Activated CD4-positive, alpha-beta memory T cell treated with anti-CD3 and anti-CD28 coated beads for 36 hours (primary cell): ENCODE data around the gene SMARCC1. TPM values are rescaled to one million over a fixed set of nuclear protein-coding genes. Genes with fewer than 3 reads are reported as not detected.
"Not testable (repeated sequence)": the region's sequence is repeated elsewhere in the genome, so short reads cannot be mapped to it uniquely, and the experiment has no call there.

ENCODE experiments used
- CTCF ChIA-PET: fragments of 350-600 bp; sonication (Branson Sonifier 250); formaldehyde crosslinking; loops from one replicate; lab custom pipeline; 2021; ENCODE audit warnings: antibody characterized with exemption, inconsistent platforms; lab: Charles Lee
- POLR2A ChIA-PET: fragments of 350-600 bp; sonication (Branson Sonifier 250); formaldehyde crosslinking; loops from one replicate; lab custom pipeline; 2021; ENCODE audit warnings: antibody characterized with exemption; lab: Charles Lee
- DNase-seq: peaks from one replicate; pipeline ENCODE4 v3.0.0-alpha.2; 2020
- H3K27ac Mint-ChIP-seq: one replicate; pipeline ENCODE4 v1.8.0; 2021; ENCODE audit warnings: mixed read lengths
- H3K27me3 Mint-ChIP-seq: one replicate; pipeline ENCODE4 v1.8.0; 2021; ENCODE audit warnings: mixed read lengths
- H3K36me3 Mint-ChIP-seq: one replicate; pipeline ENCODE4 v1.8.0; 2021; ENCODE audit warnings: mixed read lengths
- H3K4me1 Mint-ChIP-seq: one replicate; pipeline ENCODE4 v1.8.0; 2021; ENCODE audit warnings: low read depth, mixed read lengths
- H3K4me3 Mint-ChIP-seq: one replicate; pipeline ENCODE4 v1.8.0; 2021; ENCODE audit warnings: mild to moderate bottlenecking, mixed read lengths
- H3K9me3 Mint-ChIP-seq: one replicate; pipeline ENCODE4 v1.8.0; 2021; ENCODE audit warnings: mixed read lengths
- intact Hi-C: fragments of 100-400 bp; cut with micrococcal nuclease; formaldehyde crosslinking; loops from one replicate; pipeline ENCODE4 v1.15.1; 2023
- total RNA-seq, 2 experiments: library from RNA; stranded (reverse); gene quantifications; one replicate each; pipeline ENCODE4 v1.2.3, GENCODE V29; 2021

The SMARCC1 gene
- total RNA-seq: 10 to 100 TPM; 87.2 to 90.3 TPM

DNA sequence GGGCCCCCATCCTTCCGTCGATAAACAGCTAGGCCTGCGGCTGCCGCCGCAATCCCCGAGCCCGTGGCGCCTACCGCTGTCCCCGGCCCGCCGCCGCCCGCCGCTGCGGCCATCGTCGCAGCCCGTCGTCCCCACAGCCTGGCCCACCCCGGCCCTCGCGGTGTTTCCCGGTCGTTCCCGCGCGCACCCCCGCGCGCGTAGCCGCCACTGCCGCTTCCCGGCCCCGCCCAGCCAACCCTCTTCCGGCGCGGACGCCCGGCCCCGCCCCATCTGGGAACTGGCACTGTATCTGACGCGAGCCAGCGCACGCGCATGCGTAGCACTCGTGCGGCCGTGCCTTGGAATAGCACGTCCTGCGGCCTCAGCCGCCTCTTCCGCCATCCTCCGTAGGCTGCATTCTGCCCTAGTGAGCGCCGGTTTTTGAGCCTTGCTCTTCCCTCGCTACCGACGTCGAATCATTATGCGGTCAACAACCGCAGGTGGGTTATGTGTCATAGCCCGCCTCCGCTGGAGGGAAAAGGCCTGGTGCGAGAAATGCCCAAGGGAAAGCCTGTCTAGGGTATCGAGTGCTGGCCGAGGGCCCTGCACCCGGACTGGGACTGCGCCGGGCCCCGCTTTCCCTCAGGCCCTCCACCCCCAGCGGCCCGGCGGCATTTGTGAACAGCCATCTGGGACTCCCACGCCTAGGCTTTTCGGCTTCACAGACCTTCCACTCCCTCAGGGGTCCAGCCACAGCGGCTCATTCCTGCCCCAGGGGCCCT lies at the start of gene SMARCC1:
SMARCC1 (minus strand) TSS at position 209 of the 761 bp plus-strand sequence; CDS start at position 113, 96 bp downstream.
- intact Hi-C loops: loop anchor here (1.0 to 5.0 kb wide), 3 partner anchors 7 to 307 kb away; partner anchors contain the start of gene SCAP
- H3K27ac Mint-ChIP-seq: peak within 1 kb of the TSS; percentile 95
- H3K36me3 Mint-ChIP-seq: peaks cover 14% of the 10 kb centered on the region
- DNase-seq: peak; percentile 99
- ChIA-PET POLR2A (interaction anchor here (1.1 to 1.5 kb wide), 3 partner anchors 11 to 259 kb away, joined by 3 to 7 read pairs (median 5); no protein-coding TSS in a partner anchor), CTCF (no interaction called here)
- H3K4me3 Mint-ChIP-seq: peak within 1 kb of the TSS; percentile 78
- H3K4me1 Mint-ChIP-seq: peaks cover 15% of the 10 kb centered on the region
- no peaks in the 10 kb centered on the region for H3K9me3 Mint-ChIP-seq
- H3K27me3 Mint-ChIP-seq: no peaks in the 10 kb centered on the region

DNA sequence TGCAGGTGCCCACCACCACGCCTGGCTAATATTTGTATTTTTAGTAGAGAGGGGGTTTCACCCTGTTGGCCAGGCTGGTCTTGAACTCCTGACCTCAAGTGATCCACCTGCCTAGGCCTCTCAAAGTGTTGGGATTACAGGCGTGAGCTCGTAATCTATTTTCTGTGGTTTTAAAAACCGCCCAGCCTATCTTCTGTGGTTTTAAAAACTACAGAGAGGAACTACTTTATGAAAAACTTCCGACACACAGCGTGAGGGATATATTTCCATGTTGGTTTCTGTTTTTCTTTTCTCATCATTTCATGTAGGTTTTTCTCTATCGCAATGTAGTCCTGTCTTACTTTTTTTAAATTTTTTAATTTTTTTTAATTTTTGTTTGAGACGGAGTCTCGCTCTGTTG lies 47.8 kb upstream of the SMARCC1 start:
- POLR2A ChIA-PET, H3K9me3 Mint-ChIP-seq, H3K27me3 Mint-ChIP-seq, DNase-seq, H3K4me3 Mint-ChIP-seq, H3K27ac Mint-ChIP-seq: not testable (repeated sequence)
- CTCF ChIA-PET: interaction anchor here (0.8 kb wide), 1 partner anchor 307 kb away, joined by 3 read pairs; no protein-coding TSS in a partner anchor
- Mint-ChIP-seq H3K36me3 (peaks cover 39% of the 10 kb centered on the region), H3K4me1 (peaks cover 29% of the 10 kb centered on the region)
- intact Hi-C loops: loop anchor here (10.0 kb wide), 1 partner anchor 325 kb away; no protein-coding TSS in a partner anchor

DNA sequence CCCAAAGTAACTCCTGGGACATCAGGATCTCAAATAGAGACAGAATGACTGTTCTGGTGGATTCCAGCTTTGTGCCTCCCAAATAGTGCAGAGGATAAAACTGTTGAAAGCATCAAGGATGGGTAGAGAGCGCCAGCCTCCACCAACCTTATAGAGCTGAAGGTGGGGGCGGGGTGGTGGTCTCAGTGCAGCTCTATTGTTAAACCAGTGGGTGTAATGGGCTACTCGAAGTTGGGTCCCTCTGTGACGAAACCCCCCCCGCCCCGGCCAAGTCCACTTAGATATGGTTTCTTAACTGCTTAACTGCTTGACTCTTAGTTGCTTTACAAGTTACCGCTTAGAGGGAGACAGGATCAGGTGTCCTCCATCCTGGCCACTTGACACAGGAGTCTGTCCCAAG lies 43.9 kb upstream of the SMARCC1 start:
- DNase-seq: no peak
- peaks cover 30% of the 10 kb centered on the region for H3K4me1 Mint-ChIP-seq
- no peaks in the 10 kb centered on the region for H3K27me3 Mint-ChIP-seq
- ChIA-PET POLR2A (interaction anchor here (0.6 to 2.9 kb wide), 13 partner anchors 11 to 362 kb away, joined by 3 to 10 read pairs (median 4); partner anchors contain the start of genes CDC25A, DHX30 and SMARCC1), CTCF (interaction anchor here (0.7 to 3.9 kb wide), 23 partner anchors 9 to 357 kb away, joined by 3 to 64 read pairs (median 5); partner anchors contain the start of genes DHX30 and SCAP)
- H3K27ac Mint-ChIP-seq: peak overlapping the region; percentile 69
- intact Hi-C loops: loop anchor here (1.0 to 10.0 kb wide), 3 partner anchors 23 to 329 kb away; partner anchors contain the start of gene DHX30
- H3K9me3 Mint-ChIP-seq: peaks cover 3% of the 10 kb centered on the region
- peaks cover 30% of the 10 kb centered on the region for H3K36me3 Mint-ChIP-seq
- H3K4me3 Mint-ChIP-seq: peak overlapping the region; percentile 87

DNA sequence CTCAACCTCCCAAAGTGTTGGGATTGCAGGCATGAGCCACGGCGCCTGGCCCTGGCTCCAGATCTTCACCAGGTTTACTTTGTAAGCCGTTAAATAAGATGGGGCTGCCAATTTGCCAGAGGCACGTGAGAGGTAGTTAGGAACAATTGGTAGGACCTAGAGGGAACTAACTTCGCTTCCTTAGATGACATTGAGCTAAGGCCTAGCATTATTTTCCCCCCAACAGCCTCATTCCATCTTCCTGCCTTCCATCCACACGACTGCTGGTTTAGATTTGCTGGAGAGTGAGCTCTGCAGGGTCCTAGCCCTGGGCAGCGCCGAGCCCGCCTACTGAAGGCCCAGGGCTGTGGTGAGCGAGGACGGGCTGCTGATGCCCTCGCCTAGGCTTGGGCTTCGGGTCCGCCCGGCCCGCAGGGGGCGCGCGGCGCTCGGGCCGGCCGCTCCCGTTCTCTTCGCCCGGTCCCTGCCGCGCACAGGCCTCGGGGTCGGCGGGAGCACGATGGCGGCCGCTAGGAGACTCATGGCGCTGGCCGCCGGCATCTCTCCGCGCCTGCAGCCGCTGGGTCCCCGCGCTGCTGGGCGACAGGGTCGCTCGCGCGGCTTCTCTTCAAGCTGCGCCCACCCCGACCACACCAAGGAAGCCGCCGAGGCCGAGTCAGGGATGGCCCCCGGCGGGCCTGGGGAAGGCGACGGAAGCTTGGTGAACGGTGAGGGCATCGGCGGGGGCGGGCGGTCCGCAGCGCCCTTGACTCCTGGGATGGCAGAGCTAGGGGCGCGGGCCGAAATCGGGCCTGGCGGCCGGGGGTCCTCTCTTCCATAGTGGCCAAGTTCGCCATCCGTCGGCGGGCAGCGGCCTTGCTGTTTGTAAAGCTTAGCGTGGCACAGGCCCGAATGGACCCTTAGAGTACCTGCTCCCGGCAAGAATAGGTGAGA lies 43.1 kb upstream of the SMARCC1 start:
- H3K9me3 Mint-ChIP-seq: peaks cover 3% of the 10 kb centered on the region
- peak overlapping the region; percentile 84 for H3K27ac Mint-ChIP-seq
- POLR2A ChIA-PET: interaction anchor here (0.6 to 2.9 kb wide), 13 partner anchors 10 to 363 kb away, joined by 3 to 10 read pairs (median 4); partner anchors contain the start of genes CDC25A, DHX30 and SMARCC1
- H3K36me3 Mint-ChIP-seq: peaks cover 27% of the 10 kb centered on the region
- peaks cover 30% of the 10 kb centered on the region for H3K4me1 Mint-ChIP-seq
- peak overlapping the region; percentile 87 for H3K4me3 Mint-ChIP-seq
- no peaks in the 10 kb centered on the region for H3K27me3 Mint-ChIP-seq
- intact Hi-C loops: loop anchor here (1.0 to 10.0 kb wide), 3 partner anchors 22 to 330 kb away; partner anchors contain the start of gene DHX30
- CTCF ChIA-PET: interaction anchor here (0.6 to 3.9 kb wide), 26 partner anchors 9 to 358 kb away, joined by 3 to 64 read pairs (median 4); partner anchors contain the start of genes DHX30 and SCAP
- DNase-seq: peak; percentile 85

DNA sequence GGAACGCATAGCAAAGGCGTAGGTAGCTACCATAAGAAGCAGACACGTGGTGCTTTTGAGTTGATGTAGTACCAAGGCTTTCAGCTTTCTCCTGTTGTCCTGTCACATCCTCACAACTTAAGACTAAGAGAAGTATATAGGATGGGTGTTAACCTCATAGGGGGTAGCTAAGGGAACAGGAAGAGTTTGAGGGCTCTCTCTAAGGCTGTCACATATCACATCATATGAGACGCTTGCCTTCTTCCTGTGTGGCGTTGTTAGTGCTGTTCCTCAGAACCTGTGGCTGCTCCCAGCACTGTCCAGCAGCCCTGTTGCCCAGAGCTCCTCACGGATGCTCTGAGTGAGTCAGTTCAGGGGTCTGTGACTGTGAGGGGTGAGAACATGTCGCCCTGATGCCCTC lies 35.9 kb upstream of the SMARCC1 start:
- H3K4me1 Mint-ChIP-seq: peaks cover 2% of the 10 kb centered on the region
- peaks cover 13% of the 10 kb centered on the region for H3K36me3 Mint-ChIP-seq
- ChIA-PET POLR2A (interaction anchor here (0.6 kb wide), 1 partner anchor 369 kb away, joined by 3 read pairs; no protein-coding TSS in a partner anchor), CTCF (interaction anchor here (0.9 to 3.7 kb wide), 3 partner anchors 7 to 295 kb away, joined by 3 to 30 read pairs (median 8); no protein-coding TSS in a partner anchor)
- no peak overlapping the region for H3K27ac Mint-ChIP-seq
- intact Hi-C loops: no loop called here
- H3K4me3 Mint-ChIP-seq: no peak overlapping the region
- no peaks in the 10 kb centered on the region for H3K27me3 Mint-ChIP-seq
- peaks cover 3% of the 10 kb centered on the region for H3K9me3 Mint-ChIP-seq
- no peak for DNase-seq

DNA sequence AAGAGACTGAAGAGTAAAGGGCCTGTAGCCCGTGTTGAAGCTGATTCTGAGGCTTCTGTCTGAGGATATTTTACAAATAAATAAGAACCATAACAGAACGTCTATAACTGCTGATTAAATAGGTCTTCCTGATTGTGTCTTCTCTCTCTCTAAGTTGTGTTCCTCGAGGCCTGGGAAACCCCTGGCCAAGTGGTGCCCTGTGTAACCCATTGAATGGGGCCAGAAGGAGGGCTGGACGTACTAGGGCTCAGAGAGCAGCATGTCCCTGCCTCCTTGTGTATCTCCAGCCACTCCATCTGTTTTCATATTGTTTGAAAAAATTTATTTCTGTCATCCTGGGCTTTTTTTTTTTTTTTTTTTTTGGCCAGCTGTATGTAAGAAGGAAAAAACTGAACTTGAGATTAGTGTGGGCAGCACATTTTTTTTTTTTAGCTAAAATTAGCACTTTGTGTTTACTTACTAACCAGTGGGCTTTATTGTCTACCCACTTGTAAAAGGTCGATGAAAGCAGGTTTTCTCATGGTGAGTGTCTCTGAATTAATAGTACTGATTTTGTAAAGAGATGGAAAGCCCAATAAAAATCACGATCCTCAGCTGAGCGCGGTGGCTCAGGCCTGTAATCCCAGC lies 32.0 kb upstream of the SMARCC1 start:
- CTCF ChIA-PET: interaction anchor here (0.6 to 2.1 kb wide), 2 partner anchors 24 to 182 kb away, joined by 3 to 4 read pairs; no protein-coding TSS in a partner anchor
- intact Hi-C loops: no loop called here
- Mint-ChIP-seq H3K27me3 (no peaks in the 10 kb centered on the region), H3K36me3 (peaks cover 14% of the 10 kb centered on the region), H3K27ac (no peak overlapping the region), H3K9me3 (no peaks in the 10 kb centered on the region), H3K4me3 (no peak overlapping the region), H3K4me1 (peaks cover 4% of the 10 kb centered on the region)
- DNase-seq: no peak
- POLR2A ChIA-PET: interaction anchor here (2.4 kb wide), 1 partner anchor 12 kb away, joined by 8 read pairs; no protein-coding TSS in a partner anchor

DNA sequence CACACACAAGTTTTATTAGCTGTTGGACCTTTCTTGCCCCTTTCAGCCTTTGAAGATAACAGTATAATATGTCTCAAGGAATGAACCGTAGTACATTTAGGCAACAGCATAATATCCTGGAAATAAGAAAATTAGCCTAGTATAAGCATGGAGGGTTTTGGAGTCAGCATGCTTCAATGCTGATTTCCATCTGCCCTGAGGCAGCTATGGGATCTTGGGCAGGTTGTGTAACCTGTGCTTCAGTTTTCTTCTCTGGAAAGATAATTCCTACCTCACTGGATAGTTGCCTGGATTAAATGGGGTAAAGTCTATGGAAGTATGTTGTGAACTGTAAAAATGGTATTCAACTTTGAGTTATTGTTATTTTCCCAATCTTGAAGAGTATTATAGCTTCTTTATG lies 22.9 kb upstream of the SMARCC1 start:
- H3K27me3 Mint-ChIP-seq: no peaks in the 10 kb centered on the region

DNA sequence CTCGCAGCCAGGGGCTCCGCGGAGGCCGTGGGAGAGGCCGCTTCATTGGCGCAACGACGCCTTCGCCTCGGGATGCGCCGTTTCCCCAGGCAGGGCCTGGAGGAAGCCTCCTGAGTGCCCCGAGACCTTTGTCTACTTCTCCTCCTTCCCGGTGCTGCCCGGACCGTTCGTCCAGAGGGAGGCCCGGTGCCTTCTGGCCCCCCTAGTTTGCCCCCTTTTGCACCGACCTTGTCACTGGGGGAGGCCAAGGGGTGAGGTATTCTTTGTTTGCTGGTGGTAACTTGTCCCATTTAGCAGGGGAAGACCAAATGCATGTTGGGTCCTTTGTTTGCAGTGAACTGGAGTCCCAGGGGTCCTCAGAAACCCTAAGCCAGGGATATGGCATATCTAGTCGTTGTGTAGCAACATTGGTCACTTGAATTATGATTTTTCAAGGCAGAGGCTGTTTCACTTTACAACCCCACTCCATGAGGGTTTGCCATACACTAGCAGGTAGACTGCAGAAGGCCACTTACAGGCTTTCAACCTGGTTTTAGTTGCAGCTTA lies 21.9 kb upstream of the SMARCC1 start:
- POLR2A ChIA-PET: no interaction called here
- CTCF ChIA-PET: interaction anchor here (2.0 to 3.0 kb wide), 2 partner anchors 22 to 281 kb away, joined by 9 to 28 read pairs; no protein-coding TSS in a partner anchor
- no peak for DNase-seq
- H3K27ac Mint-ChIP-seq: peak overlapping the region; percentile 87
- H3K4me1 Mint-ChIP-seq: peaks cover 21% of the 10 kb centered on the region
- intact Hi-C loops: loop anchor here (2.0 to 5.0 kb wide), 3 partner anchors 15 to 291 kb away; partner anchors contain the start of gene ELP6
- H3K36me3 Mint-ChIP-seq: no peaks in the 10 kb centered on the region
- H3K27me3 Mint-ChIP-seq: no peaks in the 10 kb centered on the region
- H3K4me3 Mint-ChIP-seq: peak overlapping the region; percentile 92
- no peaks in the 10 kb centered on the region for H3K9me3 Mint-ChIP-seq

More for the DNA sequence above, 22.9 kb upstream of the SMARCC1 start:
- Mint-ChIP-seq H3K9me3 (no peaks in the 10 kb centered on the region), H3K27ac (no peak overlapping the region), H3K4me3 (no peak overlapping the region), H3K4me1 (peaks cover 21% of the 10 kb centered on the region), H3K36me3 (no peaks in the 10 kb centered on the region)
- DNase-seq: no peak
- POLR2A ChIA-PET: interaction anchor here (0.7 kb wide), 1 partner anchor 21 kb away, joined by 3 read pairs; no protein-coding TSS in a partner anchor
- intact Hi-C loops: loop anchor here (5.0 kb wide), 1 partner anchor 292 kb away; the partner anchor contains the start of gene ELP6
- CTCF ChIA-PET: interaction anchor here (0.9 to 3.0 kb wide), 4 partner anchors 21 to 282 kb away, joined by 3 to 28 read pairs (median 6); no protein-coding TSS in a partner anchor

DNA sequence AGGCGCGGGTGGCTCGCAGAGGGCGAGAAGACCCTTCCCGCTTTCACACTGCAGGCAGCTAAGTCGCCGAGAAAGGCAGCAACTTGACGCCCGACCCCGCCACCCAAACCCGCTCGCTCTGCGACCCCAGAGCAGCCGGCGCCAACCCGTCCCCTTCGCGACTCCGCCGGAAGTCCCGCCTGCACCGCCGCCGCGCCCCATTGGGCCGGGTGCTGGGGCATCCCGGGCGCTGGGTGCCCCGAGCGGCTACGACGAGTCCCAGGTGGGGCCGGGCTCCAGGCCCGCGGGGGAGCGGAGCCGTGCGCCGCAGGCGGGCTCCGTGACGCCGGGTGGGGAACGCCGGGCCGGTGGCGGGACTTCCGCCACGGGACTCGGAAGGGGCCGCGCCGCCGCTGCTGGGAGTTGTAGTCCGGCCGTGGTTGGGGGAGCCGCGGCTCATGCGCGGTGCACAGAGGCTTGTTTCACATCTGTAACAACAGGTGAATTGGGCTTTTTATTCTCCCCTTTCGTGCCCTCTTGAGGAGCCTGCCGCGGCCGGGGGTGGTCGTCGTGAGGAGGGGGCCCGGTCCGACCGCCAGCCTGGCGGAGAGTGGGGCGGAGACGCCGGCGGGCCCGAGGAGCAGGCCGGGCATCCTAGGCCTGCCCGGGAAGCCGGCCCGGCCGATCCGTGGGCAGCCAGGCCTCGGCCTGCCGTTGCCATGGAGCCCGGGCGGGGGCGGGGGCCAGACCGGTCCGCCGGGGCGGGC lies 21.2 kb upstream of the SMARCC1 start, which contains the start of gene DHX30:
DHX30 (plus strand) TSS at position 405 of the 746 bp plus-strand sequence. CDS start 7,546 bp downstream, outside the sequence.
- CTCF ChIA-PET: interaction anchor here (0.7 to 1.9 kb wide), 8 partner anchors 13 to 633 kb away, joined by 3 to 18 read pairs (median 3); partner anchors contain the start of gene SCAP
- Mint-ChIP-seq H3K4me1 (peaks cover 21% of the 10 kb centered on the region), H3K4me3 (peak within 1 kb of the TSS; percentile 92), H3K27ac (peak within 1 kb of the TSS; percentile 87), H3K9me3 (no peaks in the 10 kb centered on the region), H3K27me3 (no peaks in the 10 kb centered on the region), H3K36me3 (no peaks in the 10 kb centered on the region)
- peak; percentile 90 for DNase-seq
- intact Hi-C loops: loop anchor here (2.0 to 5.0 kb wide), 3 partner anchors 14 to 291 kb away; partner anchors contain the start of gene ELP6
- POLR2A ChIA-PET: interaction anchor here (0.7 to 1.6 kb wide), 3 partner anchors 22 to 285 kb away, joined by 3 to 10 read pairs (median 4); no protein-coding TSS in a partner anchor
